ENCODE measurements around the gene RCSD1. TPM values are rescaled to one million over a fixed set of nuclear protein-coding genes. Genes with fewer than 3 reads are reported as not detected.

The RCSD1 gene
- total and polyA plus RNA-seq, 2 donors (not counting 3 experiments of a cell fraction or from before 2014, with no cell fraction given) = 0.08 to 1.00 TPM

GRCh38 chr1:167752219-167752985 is 122.4 kb downstream of the RCSD1 start:
- Histone ChIP-seq H3K4me3 (replicated peaks in 1 of 3; ENCODE audit: insufficient read depth in 1 of 3, low read depth in 1 of 3, low read length in 3 of 3) (no peak overlapping the region), H4K20me1 (replicated peaks; ENCODE audit: control insufficient read depth, extremely low read depth, insufficient read depth, low read length) (no peaks in the 10 kb centered on the region), H3K9ac (replicated peaks; ENCODE audit: extremely low read depth, insufficient read depth, low read length) (no peak overlapping the region), H3K36me3 (ENCODE audit: control insufficient read depth in 2 of 2, extremely low read depth in 1 of 2, insufficient read depth in 2 of 2, low read length in 2 of 2) (no peaks in the 10 kb centered on the region), H3K4me2 (ENCODE audit: insufficient read depth, low read length) (no peak overlapping the region), H3K9me1 (replicated peaks; ENCODE audit: control insufficient read depth, extremely low read depth, insufficient read depth, low read length) (no peaks in the 10 kb centered on the region), H3K4me1 (ENCODE audit: control insufficient read depth, extremely low read depth, insufficient read depth, low read length) (peaks cover 2% of the 10 kb centered on the region), H3K9me3 (replicated peaks; ENCODE audit: control insufficient read depth, insufficient read depth, low read length) (no peaks in the 10 kb centered on the region), H3K27me3 (ENCODE audit: control insufficient read depth in 2 of 2, insufficient read depth in 2 of 2, low read length in 2 of 2) (no peaks in the 10 kb centered on the region), H3K27ac (ENCODE audit: insufficient read depth, low read depth, low read length) (no peak overlapping the region), H3K79me2 (ENCODE audit: control insufficient read depth, insufficient read depth, low read length) (peaks cover 37% of the 10 kb centered on the region), H2AFZ (ENCODE audit: low read depth, low read length) (no peak overlapping the region)
- intact Hi-C loops (cut with micrococcal nuclease) = no loop called here
- CTCF ChIA-PET = interaction anchor here (1.0 to 1.3 kb wide), 2 partner anchors 30 to 36 kb away, joined by 4 to 6 read pairs; no protein-coding TSS in a partner anchor
- no peak for TF ChIP-seq POLR2A (IDR thresholded peaks at IDR 0.05; ENCODE audit: low read depth, low read length)
- TF ChIP-seq, protein P1, sequence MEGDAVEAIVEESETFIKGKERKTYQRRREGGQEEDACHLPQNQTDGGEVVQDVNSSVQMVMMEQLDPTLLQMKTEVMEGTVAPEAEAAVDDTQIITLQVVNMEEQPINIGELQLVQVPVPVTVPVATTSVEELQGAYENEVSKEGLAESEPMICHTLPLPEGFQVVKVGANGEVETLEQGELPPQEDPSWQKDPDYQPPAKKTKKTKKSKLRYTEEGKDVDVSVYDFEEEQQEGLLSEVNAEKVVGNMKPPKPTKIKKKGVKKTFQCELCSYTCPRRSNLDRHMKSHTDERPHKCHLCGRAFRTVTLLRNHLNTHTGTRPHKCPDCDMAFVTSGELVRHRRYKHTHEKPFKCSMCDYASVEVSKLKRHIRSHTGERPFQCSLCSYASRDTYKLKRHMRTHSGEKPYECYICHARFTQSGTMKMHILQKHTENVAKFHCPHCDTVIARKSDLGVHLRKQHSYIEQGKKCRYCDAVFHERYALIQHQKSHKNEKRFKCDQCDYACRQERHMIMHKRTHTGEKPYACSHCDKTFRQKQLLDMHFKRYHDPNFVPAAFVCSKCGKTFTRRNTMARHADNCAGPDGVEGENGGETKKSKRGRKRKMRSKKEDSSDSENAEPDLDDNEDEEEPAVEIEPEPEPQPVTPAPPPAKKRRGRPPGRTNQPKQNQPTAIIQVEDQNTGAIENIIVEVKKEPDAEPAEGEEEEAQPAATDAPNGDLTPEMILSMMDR (IDR thresholded peaks at IDR 0.05; ENCODE audit: extremely low read depth in 1 of 2, insufficient read depth in 1 of 2, low read depth in 1 of 2, low read length in 2 of 2) = no peak
- TF ChIP-seq JUN (IDR thresholded peaks at IDR 0.05; ENCODE audit: borderline replicate concordance, insufficient read depth, insufficient read length, low read depth) = no peak
- TF ChIP-seq, protein P2, sequence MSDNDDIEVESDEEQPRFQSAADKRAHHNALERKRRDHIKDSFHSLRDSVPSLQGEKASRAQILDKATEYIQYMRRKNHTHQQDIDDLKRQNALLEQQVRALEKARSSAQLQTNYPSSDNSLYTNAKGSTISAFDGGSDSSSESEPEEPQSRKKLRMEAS (IDR thresholded peaks at IDR 0.05; ENCODE audit: insufficient read depth, insufficient read length) = no peak
- no peak for TF ChIP-seq MYC (IDR thresholded peaks at IDR 0.05; ENCODE audit: low read depth, low read length)
- no peak for TF ChIP-seq EZH2 (IDR thresholded peaks at IDR 0.05; ENCODE audit: borderline replicate concordance, low read depth, low read length, severe bottlenecking)
- no peak for TF ChIP-seq FOS (IDR thresholded peaks at IDR 0.05; ENCODE audit: borderline replicate concordance, insufficient read depth, low read length)
- TF ChIP-seq POLR2AphosphoS5 (IDR thresholded peaks at IDR 0.05; ENCODE audit: insufficient read depth, low read depth, low read length) = no peak
- TF ChIP-seq GATA2 (IDR thresholded peaks at IDR 0.05; ENCODE audit: insufficient read depth, insufficient read length, low read depth, low read length) = no peak
- DNase-seq (ENCODE audit: low read depth, low spot score) (no peak), FAIRE-seq (no peak)
- POLR2A ChIA-PET = no interaction called here
- dilution Hi-C loops (cut with MboI; ENCODE audit: extremely low pct_ligation_motif_present, low sequenced_read_pairs) = no loop called here
- BruUV-seq (replicated peaks) = no TSS peak
